ENCODE data around the gene BRSK1. TPM values are rescaled to one million over a fixed set of nuclear protein-coding genes. Genes with fewer than 3 reads are reported as not detected.

The BRSK1 gene
- total and polyA plus RNA-seq, 2 of the 13 experiments (the other 11 are each of a cell fraction or from before 2014, with no cell fraction given): 0.18 to 1.2 TPM

DNA sequence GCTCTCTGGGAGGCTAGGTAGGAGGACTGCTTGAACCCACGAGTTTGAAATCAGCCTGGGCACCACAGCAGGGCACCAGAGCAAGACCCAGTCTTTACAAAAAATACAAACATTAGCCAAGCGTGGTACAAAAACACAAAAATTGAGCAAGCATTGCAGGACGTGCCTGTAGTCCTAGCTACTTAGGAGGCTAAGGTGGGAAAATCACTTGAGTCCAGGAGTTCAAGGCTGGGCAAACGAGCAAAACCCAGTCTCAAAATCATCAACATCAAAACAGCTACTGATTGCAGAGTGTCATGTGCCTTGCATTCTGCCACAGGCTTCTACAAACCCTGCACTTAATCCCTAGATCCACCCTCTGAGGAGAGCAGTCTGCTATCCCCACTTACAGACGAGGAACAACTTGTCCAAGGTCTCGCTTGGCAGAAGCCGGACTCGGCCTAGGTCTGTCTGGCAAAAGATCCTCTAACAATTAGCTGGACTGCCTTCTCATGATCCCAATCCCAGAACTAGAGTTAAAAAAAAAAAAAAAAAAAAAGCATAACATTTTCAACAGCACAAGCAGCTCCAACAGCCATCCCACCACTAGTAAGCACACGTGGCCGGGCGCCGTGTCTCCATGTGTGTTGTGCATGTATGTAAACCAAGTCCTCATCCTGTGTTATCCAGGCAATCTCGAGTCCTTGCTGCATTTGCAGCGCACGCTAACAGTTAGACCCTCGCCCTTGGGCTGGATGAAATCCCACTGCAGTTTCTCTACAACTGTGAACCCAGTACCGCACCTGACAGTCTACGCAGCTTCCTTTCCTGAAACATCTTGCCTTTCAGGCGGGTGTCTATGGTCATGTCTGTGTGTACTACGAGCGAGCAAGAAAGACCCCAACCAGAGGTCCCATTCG, 27.0 kb upstream of the BRSK1 start (continued):
- TF ChIP-seq, protein P1, sequence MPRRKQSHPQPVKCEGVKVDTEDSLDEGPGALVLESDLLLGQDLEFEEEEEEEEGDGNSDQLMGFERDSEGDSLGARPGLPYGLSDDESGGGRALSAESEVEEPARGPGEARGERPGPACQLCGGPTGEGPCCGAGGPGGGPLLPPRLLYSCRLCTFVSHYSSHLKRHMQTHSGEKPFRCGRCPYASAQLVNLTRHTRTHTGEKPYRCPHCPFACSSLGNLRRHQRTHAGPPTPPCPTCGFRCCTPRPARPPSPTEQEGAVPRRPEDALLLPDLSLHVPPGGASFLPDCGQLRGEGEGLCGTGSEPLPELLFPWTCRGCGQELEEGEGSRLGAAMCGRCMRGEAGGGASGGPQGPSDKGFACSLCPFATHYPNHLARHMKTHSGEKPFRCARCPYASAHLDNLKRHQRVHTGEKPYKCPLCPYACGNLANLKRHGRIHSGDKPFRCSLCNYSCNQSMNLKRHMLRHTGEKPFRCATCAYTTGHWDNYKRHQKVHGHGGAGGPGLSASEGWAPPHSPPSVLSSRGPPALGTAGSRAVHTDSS (CRISPR knock-in tag; conservative IDR thresholded peaks at IDR 0.05): no peak
- TF ChIP-seq ZBTB7A (CRISPR knock-in tag; IDR thresholded peaks at IDR 0.05) (no peak), PRPF4 (IDR thresholded peaks at IDR 0.05; ENCODE audit: low read depth, low read length, poor library complexity, severe bottlenecking) (no peak)

DNA sequence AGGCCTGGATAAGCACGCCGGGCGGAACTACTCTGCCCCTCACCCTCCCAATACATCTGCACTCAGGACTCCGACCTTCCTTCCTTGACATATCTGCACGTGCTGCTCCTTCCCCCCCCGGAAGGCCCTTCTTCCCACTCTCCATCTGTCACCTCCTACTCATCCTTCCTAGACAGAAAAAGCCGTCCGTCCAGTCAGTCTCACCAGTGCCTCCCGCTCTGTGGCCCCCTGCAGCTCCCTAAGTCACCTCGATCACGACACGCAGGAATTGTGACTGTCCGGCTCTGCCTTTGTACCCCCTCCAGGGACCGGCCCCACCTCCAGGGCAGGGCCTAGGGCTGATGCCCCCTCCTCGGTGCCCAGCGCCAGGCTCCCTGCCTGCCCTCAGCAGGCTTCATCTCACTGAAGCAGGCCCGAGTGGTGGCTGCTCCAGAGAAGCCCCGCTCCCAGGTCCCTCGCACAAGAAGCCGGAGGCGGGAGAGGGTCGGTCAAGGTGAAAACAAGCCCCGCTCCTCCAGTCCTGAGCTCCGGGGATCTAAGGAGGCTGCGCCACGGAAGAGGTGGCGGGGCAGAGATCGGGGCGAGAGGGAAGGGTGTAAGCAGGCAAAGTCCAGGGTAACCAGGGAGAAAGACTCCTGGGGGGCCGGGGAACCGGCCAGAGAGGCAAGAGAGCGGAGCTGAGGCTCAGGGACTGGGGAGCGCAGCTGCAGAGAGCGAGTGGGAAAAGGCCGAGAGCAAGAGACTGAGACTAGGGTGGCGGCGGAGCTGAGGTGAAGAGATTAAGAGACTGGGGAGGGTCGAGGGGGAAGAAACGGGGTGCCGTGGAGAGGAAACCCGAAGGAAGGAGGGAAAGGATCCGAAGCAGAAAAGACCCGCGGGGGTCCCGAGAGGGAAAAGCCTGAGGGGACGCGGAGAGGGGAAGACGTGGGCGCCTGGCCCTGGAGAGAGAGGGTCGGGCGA, 26.1 kb upstream of the BRSK1 start:
- H3K4me1 ChIP-seq (ENCODE audit: insufficient read depth, low read length): peaks cover 46% of the 10 kb centered on the region
- no peak for FAIRE-seq
- CTCF ChIA-PET (ENCODE audit: low intra/inter-chr PET ratio, low total read pairs): no interaction called here
- H3K27me3 ChIP-seq (ENCODE audit: control insufficient read depth in 1 of 2, insufficient read depth in 2 of 2, low read length in 2 of 2): no peaks in the 10 kb centered on the region; a peak in 1 of 5 replicates
- H3K27ac ChIP-seq (ENCODE audit: extremely low read length, insufficient read depth, low read length): peak overlapping the region; percentile 68
- no peaks in the 10 kb centered on the region for H3K9me3 ChIP-seq (ENCODE audit: low read length)
- no peak for ATAC-seq
- POLR2A ChIA-PET: interaction anchor here (1.1 to 6.2 kb wide), 15 partner anchors 16 to 397 kb away, joined by 3 to 95 read pairs (median 8); partner anchors contain the start of genes HSPBP1, PTPRH, TMEM86B and U2AF2
- WGBS (ENCODE audit: low lambda C conversion rate): 2% methylated on average over 39 of the region's 51 CpGs
- H4K20me1 ChIP-seq (ENCODE audit: insufficient read depth, low read length): peaks cover 36% of the 10 kb centered on the region
- peak overlapping the region; percentile 97 for H3K9ac ChIP-seq (ENCODE audit: insufficient read depth, low read depth, low read length)
- peaks cover 1 to 13% of the 10 kb centered on the region in 2 experiments; a peak in 3 of 5 replicates for H3K36me3 ChIP-seq (replicated peaks in 1 of 2; ENCODE audit: control insufficient read depth in 1 of 2, insufficient read depth in 2 of 2, low read length in 2 of 2)
- H2AFZ ChIP-seq (ENCODE audit: low read length): no peak overlapping the region
- DNase-seq (ENCODE audit: low spot score): no peak
- in situ Hi-C loops (cut with HindIII; ENCODE audit: extremely low pct_ligation_motif_present, low pct_unique_long_range_greater_than_20kb) (loop anchor here (5.0 kb wide), 1 partner anchor 35 kb away; no protein-coding TSS in a partner anchor), intact Hi-C loops (cut with micrococcal nuclease; ENCODE audit: unreplicated experiment) (no loop called here)
- no TSS peak for BruUV-seq (replicated peaks)
- peak overlapping the region; percentile 99 for H3K4me2 ChIP-seq (ENCODE audit: low read depth, low read length)
- peaks cover 55% of the 10 kb centered on the region for H3K79me2 ChIP-seq (ENCODE audit: insufficient read depth, low read length)
- H3K4me3 ChIP-seq (replicated peaks in 1 of 3; ENCODE audit: insufficient read depth in 1 of 3, low read depth in 2 of 3, low read length in 3 of 3): peak overlapping the region; percentile 88 to 95 (median 94)
- no peak for TF ChIP-seq ZNF430 (CRISPR knock-in tag; IDR thresholded peaks at IDR 0.05)
- no peak for TF ChIP-seq ZNF766 (CRISPR knock-in tag; IDR thresholded peaks at IDR 0.05; ENCODE audit: borderline replicate concordance)
- no peak for TF ChIP-seq ZSCAN25 (CRISPR knock-in tag; IDR thresholded peaks at IDR 0.05)
- TF ChIP-seq, protein P2, sequence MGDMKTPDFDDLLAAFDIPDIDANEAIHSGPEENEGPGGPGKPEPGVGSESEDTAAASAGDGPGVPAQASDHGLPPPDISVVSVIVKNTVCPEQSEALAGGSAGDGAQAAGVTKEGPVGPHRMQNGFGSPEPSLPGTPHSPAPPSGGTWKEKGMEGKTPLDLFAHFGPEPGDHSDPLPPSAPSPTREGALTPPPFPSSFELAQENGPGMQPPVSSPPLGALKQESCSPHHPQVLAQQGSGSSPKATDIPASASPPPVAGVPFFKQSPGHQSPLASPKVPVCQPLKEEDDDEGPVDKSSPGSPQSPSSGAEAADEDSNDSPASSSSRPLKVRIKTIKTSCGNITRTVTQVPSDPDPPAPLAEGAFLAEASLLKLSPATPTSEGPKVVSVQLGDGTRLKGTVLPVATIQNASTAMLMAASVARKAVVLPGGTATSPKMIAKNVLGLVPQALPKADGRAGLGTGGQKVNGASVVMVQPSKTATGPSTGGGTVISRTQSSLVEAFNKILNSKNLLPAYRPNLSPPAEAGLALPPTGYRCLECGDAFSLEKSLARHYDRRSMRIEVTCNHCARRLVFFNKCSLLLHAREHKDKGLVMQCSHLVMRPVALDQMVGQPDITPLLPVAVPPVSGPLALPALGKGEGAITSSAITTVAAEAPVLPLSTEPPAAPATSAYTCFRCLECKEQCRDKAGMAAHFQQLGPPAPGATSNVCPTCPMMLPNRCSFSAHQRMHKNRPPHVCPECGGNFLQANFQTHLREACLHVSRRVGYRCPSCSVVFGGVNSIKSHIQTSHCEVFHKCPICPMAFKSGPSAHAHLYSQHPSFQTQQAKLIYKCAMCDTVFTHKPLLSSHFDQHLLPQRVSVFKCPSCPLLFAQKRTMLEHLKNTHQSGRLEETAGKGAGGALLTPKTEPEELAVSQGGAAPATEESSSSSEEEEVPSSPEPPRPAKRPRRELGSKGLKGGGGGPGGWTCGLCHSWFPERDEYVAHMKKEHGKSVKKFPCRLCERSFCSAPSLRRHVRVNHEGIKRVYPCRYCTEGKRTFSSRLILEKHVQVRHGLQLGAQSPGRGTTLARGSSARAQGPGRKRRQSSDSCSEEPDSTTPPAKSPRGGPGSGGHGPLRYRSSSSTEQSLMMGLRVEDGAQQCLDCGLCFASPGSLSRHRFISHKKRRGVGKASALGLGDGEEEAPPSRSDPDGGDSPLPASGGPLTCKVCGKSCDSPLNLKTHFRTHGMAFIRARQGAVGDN (CRISPR knock-in tag; IDR thresholded peaks at IDR 0.05): peak; percentile 78
- TF ChIP-seq, protein P3, sequence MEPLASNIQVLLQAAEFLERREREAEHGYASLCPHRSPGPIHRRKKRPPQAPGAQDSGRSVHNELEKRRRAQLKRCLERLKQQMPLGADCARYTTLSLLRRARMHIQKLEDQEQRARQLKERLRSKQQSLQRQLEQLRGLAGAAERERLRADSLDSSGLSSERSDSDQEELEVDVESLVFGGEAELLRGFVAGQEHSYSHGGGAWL (CRISPR knock-in tag; IDR thresholded peaks at IDR 0.05): 0 out of 2 replicates have a peak, but pooled peaks have one; percentile 27
- TF ChIP-seq, protein P4, sequence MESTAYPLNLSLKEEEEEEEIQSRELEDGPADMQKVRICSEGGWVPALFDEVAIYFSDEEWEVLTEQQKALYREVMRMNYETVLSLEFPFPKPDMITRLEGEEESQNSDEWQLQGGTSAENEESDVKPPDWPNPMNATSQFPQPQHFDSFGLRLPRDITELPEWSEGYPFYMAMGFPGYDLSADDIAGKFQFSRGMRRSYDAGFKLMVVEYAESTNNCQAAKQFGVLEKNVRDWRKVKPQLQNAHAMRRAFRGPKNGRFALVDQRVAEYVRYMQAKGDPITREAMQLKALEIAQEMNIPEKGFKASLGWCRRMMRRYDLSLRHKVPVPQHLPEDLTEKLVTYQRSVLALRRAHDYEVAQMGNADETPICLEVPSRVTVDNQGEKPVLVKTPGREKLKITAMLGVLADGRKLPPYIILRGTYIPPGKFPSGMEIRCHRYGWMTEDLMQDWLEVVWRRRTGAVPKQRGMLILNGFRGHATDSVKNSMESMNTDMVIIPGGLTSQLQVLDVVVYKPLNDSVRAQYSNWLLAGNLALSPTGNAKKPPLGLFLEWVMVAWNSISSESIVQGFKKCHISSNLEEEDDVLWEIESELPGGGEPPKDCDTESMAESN (CRISPR knock-in tag; conservative IDR thresholded peaks at IDR 0.05): peak; percentile 76
- no peak for TF ChIP-seq SIX4 (CRISPR knock-in tag; IDR thresholded peaks at IDR 0.05)
